ENCODE data around the gene C1orf198. TPM values are rescaled to one million over a fixed set of nuclear protein-coding genes. Genes with fewer than 3 reads are reported as not detected.

Gene C1orf198
- total RNA-seq, 4 donors from 2014 or later: 87.8 to 142 (median 124) TPM

DNA sequence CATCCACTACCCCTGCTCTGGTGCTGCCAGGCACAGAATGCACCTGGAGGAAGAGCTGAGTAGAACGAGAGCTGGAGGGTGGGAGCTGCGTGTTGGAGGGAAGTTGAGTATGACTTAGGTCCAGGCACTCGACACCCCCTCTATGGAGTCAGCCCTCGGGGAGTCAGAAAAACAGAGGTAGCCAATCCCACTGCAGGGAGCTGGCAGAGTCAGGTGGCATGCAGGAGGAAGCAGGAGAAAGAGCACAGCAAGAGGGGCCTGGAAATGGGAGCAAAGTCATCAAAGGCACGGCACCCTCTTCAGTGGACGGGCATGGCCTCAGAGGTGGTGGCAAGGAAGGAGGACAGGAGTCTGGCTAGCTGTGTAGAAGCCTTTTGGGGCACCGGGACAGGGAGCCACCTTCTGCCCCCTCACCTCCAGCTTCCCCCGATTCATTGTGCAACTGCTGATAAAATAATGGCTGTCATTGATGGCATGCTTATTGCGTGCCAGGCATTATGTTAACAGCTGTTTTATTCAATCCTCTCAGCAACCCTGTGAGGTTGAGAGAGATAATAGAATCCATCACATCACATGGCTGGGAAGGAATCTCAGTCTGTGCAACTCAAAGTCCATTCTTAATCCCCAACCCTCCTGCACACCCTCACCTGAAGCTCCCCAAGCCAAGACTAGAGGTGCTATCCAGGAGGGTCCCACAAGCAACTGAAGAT is 42.0 kb downstream of the C1orf198 start:
- TF ChIP-seq, protein P1, sequence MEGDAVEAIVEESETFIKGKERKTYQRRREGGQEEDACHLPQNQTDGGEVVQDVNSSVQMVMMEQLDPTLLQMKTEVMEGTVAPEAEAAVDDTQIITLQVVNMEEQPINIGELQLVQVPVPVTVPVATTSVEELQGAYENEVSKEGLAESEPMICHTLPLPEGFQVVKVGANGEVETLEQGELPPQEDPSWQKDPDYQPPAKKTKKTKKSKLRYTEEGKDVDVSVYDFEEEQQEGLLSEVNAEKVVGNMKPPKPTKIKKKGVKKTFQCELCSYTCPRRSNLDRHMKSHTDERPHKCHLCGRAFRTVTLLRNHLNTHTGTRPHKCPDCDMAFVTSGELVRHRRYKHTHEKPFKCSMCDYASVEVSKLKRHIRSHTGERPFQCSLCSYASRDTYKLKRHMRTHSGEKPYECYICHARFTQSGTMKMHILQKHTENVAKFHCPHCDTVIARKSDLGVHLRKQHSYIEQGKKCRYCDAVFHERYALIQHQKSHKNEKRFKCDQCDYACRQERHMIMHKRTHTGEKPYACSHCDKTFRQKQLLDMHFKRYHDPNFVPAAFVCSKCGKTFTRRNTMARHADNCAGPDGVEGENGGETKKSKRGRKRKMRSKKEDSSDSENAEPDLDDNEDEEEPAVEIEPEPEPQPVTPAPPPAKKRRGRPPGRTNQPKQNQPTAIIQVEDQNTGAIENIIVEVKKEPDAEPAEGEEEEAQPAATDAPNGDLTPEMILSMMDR (IDR thresholded peaks at IDR 0.05): no peak
- TF ChIP-seq POLR2A (IDR thresholded peaks at IDR 0.05): no peak
- DNase-seq: no peak
- Histone ChIP-seq H3K27me3 (no peaks in the 10 kb centered on the region), H3K27ac (no peak overlapping the region), H3K9me3 (no peaks in the 10 kb centered on the region), H3K4me3 (replicated peaks in 1 of 3) (no peak overlapping the region), H3K36me3 (no peaks in the 10 kb centered on the region), H3K4me1 (peaks cover 9 to 48% of the 10 kb centered on the region in 2 donors)
- intact Hi-C loops (cut with DNase I): no loop called here
- WGBS, 2 donors: 90 to 98% methylated on average over 9 of the region's 9 CpGs

- 77 to 86% methylated on average over 3 of the region's 3 CpGs for WGBS, 2 donors
- Histone ChIP-seq H3K36me3 (no peaks in the 10 kb centered on the region), H3K4me3 (replicated peaks in 1 of 3) (no peak overlapping the region), H3K4me1 (peaks cover 9 to 48% of the 10 kb centered on the region in 2 donors), H3K27me3 (no peaks in the 10 kb centered on the region), H3K9me3 (no peaks in the 10 kb centered on the region), H3K27ac (peak overlapping the region in 2 of 3 donors; percentile 3 to 56)
- intact Hi-C loops (cut with DNase I): no loop called here
- TF ChIP-seq POLR2A (IDR thresholded peaks at IDR 0.05): no peak
- TF ChIP-seq, protein P1 (IDR thresholded peaks at IDR 0.05): no peak
- DNase-seq: no peak
Observed at GRCh38 chr1:230825761-230826160, 42.6 kb downstream of the C1orf198 start.

DNA sequence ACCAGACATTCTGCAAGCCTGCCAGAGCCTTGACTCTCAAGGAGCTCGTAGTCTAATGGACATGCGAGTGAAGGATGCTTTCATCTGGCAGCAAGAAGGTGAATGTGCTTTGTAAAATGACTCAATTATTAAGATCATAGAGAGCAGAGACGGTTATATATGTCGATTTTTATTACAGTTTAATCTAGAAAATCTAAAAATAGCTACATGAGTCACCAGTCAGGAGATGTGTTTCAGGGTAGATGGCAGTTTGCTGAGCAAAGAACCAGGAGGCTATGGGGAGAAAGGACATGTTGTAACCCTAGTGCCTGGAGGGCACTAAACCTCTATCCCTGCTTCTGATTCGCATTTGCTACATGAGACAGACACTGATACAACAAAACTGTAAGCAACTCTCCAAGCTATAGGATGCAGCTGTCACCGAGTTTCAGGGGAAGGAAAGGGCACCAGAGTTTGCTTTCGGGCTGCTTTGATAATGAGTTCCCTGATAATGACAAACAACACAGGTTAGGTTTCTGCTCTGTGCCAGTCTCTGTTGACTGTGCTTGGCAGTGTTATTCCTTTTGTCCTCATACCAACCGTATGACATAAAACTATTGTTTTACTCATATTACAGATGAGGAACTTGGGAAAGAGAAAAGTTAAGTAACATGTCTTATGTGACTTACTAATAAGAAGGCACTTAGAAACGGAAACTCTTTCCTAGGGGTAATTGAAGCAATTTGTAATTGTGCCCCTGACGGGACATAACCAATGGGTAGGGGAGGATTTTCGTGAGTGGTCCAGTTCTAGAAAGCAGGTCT is 43.2 kb downstream of the C1orf198 start:
- Histone ChIP-seq H3K9me3 (no peaks in the 10 kb centered on the region), H3K4me3 (replicated peaks in 1 of 3) (no peak overlapping the region), H3K36me3 (no peaks in the 10 kb centered on the region), H3K4me1 (peaks cover 9 to 48% of the 10 kb centered on the region in 2 donors), H3K27ac (peak overlapping the region in 2 of 3 donors; percentile 27 to 56), H3K27me3 (no peaks in the 10 kb centered on the region)
- 77 to 78% methylated on average over 11 of the region's 11 CpGs for WGBS, 2 donors
- intact Hi-C loops (cut with DNase I): no loop called here
- TF ChIP-seq POLR2A (IDR thresholded peaks at IDR 0.05): no peak
- TF ChIP-seq, protein P1 (IDR thresholded peaks at IDR 0.05): no peak
- no peak for DNase-seq

GRCh38 chr1:230824551-230824918 is 43.8 kb downstream of the C1orf198 start:
- Histone ChIP-seq H3K4me1 (peaks cover 9 to 48% of the 10 kb centered on the region in 2 donors), H3K27me3 (no peaks in the 10 kb centered on the region), H3K36me3 (no peaks in the 10 kb centered on the region), H3K4me3 (replicated peaks in 1 of 3) (no peak overlapping the region), H3K27ac (peak overlapping the region in 2 of 3 donors; percentile 27 to 56), H3K9me3 (no peaks in the 10 kb centered on the region)
- DNase-seq: no peak
- intact Hi-C loops (cut with DNase I): no loop called here
- TF ChIP-seq, protein P1 (IDR thresholded peaks at IDR 0.05): no peak
- no peak for TF ChIP-seq POLR2A (IDR thresholded peaks at IDR 0.05)
- 84 to 96% methylated on average over 4 of the region's 4 CpGs for WGBS, 2 donors

DNA sequence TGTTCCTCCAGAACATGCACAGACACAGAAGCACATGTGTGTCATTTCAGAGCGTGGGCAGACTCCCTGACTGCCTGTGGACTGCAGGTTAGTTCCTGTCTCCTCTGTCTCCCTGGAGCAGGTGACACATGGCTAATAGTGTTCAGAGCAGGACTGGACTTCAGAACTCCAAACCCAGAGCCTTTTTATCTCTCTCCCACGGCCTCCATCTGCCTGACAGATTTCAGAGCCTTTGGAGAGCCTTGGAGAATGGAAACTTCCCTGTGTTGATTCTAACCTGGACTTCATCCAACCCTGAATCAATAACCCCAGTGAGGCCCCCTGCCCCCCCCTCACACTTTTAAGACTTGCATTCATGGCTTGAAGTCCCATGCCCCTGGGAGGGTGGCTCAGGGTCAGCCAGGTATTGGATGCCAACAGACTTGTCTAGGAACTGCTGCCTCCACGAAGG is 44.4 kb downstream of the C1orf198 start:
- WGBS, 2 donors: 70 to 78% methylated on average over 3 of the region's 3 CpGs
- H3K4me3 ChIP-seq (replicated peaks in 1 of 3): no peak overlapping the region
- intact Hi-C loops (cut with DNase I): no loop called here

More for the DNA sequence above, 44.4 kb downstream of the C1orf198 start:
- Histone ChIP-seq H3K27ac (peak overlapping the region in 2 of 3 donors; percentile 22 to 56), H3K9me3 (no peaks in the 10 kb centered on the region), H3K27me3 (no peaks in the 10 kb centered on the region), H3K4me1 (peaks cover 9 to 48% of the 10 kb centered on the region in 2 donors), H3K36me3 (no peaks in the 10 kb centered on the region)
- TF ChIP-seq, protein P1 (IDR thresholded peaks at IDR 0.05): no peak
- no peak for TF ChIP-seq POLR2A (IDR thresholded peaks at IDR 0.05)
- no peak for DNase-seq

Measured in thyroid gland (tissue), 4 donors.